IPS DF 19.7 (cell line): ENCODE results near the gene DIAPH2.

Source experiments
- DNase-seq: peaks from one replicate; pipeline ENCODE4 v3.0.0-alpha.2; 2013; ENCODE audit warnings: low read depth, low spot score

Gene DIAPH2

DNA sequence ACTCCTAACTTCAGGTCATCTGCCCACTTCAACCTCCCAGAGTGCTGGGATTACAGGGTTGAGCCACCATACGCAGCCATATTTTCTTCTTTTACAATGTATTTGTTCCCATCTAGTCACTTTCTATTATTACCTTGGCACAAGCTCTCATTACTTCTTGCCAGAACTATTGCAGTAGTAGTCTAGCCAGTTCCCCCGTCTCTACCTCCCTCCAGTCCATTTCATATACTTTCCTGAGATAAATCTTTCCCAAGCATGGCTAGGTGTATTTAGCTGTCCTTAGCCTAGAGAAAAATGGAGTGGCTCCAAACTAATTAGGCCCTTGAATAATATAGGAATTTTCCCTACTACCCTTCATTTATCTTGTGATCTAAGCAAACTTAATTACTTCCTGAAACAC is 611.3 kb downstream of the DIAPH2 start:
- no peak for DNase-seq

DNA sequence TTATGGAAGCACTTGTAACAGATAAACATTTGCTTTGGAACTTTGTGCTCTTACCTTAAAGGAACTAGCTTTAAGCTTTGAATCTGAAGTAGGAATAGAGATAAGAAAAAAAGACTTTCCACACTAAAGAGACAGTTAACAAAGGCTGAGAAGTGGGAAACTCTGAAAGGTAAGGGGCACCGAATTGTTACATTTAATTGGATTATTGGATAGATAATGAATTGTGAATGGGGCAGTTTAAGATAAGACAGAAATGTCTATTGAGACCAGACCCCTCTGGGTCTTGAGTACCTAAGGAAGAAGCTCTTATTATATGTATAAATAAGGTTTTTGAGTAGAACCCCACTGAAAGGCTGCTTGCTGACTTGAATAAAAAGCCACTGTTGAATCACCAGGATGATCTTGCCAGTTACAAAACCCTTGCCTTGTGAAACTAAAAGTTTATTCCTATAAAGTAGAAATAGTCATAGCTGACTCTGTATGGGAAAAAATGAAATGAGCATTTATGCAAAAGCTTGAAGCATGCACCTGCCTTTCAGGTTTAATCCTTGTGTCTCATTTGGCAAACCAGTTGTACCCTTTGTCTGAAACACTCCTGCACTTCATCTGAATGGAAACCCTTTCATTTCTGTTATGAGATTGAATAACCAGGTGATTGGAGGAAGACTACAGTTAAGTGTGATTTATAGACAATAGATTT is 622.3 kb downstream of the DIAPH2 start:
- DNase-seq = no peak

DNA sequence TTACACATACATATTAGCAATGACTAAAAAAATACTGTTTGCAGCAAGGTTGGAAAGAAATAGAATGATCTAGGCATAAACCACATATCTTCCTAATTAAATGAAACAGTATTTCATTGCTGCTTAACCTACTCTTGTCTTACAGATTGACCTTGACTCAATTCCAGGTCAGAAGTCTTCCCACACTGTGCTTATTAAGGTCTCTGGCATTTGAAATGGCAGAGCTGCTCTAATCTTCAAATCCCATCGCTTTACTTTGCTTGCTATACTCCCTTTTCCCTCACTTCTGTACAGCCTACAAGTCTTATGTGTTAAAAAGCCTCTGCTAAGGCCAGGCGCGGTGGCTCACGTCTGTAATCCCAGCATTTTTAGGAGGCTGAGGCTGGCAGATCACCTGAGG is 623.5 kb downstream of the DIAPH2 start:
- DNase-seq = no peak

DNA sequence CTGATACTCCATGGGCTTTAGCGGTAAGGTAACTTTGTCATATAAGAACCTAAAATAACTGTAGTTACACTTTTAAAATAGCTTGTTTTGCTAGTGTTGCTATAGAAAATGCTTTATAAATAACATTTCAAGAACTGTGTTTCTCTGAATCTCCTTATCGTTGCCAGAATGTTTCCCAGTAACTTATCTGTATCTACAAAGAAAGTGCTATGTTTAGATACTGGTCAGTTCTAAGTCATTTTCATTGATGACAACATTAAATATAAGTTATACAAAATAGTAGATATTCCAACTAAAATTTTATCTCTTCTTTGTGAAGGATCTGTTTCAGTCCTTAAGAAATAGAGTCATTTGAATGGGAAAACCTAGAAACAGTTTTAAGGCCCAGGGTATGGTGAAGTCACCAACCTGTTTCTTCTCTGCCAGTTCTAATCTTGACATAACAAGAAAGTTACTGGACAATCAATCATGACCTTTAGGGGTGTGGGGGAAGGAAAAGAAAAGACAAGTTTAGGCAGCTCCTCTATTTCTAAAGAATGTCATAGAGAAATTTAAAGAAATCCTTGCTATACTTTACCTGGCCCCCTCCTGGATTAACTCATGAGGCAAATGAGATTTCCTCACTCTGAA is 625.0 kb downstream of the DIAPH2 start:
- no peak for DNase-seq

DNA sequence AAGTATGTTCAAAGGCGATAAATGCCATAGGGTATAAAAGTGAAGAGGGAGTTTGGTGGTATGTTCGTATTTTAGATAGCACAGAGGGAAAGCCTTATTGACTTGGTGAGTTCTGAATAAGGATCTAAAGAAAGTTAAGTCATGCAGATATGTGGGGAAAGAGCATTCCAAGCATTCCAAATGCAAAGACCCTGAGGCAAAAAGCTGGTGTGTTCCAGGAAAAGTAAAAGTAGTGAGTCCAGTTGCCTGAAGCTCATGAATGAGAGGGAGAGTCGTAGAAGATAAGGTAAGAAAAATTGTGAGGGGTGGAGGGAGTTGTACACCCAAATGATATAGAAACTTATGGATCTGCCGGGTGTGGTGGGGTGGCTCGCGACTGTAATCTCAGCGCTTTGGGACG is 625.7 kb downstream of the DIAPH2 start:
- DNase-seq = peak; percentile 60

DNA sequence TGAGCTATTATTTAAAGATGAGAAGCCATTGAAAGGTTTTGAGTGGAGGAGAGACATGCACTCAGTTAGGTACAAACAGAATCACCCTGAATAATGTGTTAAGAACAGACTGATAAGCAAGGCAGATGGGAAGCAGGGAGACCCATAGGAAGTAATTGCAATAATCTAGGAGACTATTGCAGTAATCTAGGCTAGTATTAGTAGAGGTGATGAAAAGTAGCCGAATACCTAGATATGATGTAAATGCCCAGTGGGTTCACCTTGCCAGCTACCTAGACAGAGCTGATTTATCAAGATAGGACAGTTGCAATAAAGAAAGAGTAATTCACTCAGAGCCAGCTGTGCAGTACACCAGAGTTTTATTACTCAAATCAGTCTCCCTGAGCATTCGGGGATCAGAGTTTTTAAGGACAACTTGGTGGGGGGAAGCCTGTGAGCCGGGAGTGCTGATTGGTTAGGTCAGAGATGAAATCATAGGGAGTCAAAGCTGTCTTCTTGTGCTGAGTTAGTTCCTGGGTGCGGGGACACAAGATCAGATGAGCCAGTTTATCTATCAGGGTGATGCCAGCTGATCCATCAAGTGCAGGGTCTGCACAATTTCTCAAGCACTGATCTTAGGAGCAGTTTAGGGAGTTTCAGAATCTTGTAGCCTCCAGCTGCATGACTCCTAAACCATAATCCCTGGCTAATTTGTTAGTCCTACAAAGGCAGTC is 626.6 kb downstream of the DIAPH2 start:
- no peak for DNase-seq

DNA sequence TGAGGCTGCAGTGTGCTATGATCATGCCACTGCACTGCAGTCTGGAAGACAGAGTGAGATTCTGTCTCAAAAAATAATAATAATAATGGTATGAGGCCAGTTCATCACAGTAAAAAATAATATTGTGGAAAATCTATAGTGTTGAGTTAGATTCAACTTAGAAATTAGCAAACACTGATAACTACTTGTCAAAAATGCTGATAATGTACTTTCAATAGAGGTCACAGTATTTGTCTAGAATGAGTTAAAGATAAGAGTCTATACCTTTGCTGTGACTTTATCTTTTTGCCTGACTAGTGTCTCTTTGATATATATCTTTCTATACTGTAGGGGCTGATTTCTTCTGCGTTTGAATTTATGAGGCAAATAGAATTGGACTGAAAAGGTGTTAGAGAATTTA is 629.7 kb downstream of the DIAPH2 start:
- no peak for DNase-seq

DNA sequence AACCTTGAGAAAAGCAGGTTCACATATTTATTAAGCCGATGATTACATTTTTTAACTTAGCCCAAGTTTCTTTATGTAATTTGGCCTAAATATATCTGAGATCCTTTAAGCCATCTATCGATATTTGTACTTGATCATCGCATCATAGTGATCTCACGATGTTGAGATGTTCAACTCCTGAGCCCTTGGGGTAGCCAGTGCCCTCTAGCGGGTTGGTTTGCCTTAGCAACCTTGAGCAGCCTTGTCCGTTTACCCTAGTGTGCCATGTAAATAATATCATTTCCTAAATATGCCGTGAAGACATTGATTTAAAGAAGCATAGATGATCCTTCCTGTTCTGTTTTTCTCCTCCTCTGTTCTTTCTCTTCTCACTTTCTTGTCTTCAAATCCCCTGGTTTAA is 631.3 kb downstream of the DIAPH2 start:
- DNase-seq = no peak

DNA sequence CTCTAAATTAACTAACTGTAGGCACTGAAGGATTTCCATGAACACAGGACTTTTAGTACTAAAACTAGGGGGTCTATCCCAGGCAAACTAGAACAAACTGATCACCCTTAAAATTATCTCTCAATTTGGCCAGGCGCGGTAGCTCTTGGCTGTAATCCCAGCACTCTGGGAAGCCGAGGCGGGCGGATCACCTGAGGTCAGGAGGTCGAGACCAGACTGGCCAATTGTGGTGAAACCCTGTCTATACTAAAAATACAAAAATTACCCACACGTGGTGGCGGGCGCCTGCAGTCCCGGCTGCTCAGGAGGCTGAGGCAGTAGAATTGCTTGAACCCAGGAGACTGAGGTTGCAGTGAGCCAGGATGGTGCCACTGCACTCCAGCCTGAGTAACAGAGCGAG is 635.7 kb downstream of the DIAPH2 start:
- DNase-seq = no peak

DNA sequence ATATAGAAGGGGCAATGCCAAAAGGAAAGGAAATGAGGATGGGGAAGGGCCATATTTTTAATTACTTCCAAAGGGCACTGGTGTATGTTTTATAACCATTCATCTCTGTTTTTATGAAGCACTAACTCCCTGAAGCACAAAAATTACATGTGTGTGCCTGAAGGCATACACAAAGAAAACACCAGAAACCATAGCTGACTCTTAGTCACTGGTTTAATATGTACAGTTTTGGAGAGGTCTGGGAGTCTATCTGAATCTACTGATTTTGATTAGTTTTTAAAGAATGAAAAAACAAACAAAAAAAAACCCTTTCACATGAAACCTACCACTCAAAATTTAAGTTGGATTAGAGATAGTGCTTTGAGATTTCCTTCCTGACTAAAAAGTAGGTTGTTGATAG is 637.8 kb downstream of the DIAPH2 start:
- no peak for DNase-seq

DNA sequence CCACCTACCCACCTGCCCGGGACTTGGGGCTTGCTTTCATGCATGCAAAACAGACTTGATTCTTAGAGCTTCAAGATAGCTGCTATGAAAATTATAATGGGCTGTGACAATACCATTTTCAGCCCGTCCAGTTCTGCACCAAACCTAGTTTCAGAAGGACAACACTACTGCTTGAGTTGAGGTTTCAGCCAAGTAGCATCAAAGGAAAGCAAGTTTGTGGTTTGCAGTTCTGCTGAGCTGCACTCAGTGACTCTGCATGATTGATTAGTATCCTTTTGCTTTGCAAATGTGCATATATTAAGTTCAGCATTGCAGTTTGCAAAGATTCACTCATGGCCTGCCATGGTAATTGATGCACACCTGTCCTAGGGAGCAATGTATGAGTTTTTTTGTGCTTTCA is 641.8 kb downstream of the DIAPH2 start:
- no peak for DNase-seq

DNA sequence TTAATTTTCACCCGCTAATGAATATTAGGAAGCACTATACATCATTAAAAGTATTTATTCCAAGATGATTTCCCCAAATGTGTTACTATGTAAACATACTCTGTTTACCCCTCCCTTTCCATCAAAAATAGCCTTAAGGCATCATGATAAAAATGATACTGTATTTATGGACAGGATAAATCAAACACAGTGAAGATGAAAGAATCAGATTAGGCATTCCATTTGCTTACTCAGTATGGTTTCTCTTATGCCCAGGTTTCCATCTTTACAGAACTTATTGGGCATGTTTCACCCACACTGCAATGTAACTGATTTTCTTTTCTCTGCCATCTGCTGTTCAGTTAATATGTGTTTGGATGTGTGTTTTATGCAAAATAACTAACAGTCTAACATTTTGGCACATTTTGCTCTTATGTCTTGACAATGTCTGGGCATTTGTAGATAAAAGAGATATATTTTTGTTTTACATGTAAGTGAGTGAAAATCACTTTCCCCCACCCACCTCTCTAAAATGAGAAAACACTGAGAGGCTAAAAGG is 644.3 kb downstream of the DIAPH2 start:
- DNase-seq = no peak

DNA sequence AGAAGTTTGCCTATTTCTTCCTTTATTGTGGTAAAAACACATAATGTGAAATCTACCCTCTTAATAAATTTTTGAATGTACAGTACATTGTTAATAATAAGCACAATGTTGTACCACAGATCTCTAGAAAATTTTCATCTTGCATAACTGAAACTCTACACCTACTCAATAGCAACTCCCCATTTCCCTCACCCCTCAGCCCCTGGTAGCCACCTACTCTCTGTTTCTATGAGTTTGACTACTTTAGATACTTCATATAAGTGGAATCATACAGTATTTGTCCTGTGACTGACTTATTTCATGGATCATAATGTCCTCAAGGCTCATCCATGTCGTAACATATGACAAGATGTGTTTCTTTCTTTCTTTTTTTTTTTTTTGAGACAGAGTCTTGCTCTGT is 645.5 kb downstream of the DIAPH2 start:
- no peak for DNase-seq

DNA sequence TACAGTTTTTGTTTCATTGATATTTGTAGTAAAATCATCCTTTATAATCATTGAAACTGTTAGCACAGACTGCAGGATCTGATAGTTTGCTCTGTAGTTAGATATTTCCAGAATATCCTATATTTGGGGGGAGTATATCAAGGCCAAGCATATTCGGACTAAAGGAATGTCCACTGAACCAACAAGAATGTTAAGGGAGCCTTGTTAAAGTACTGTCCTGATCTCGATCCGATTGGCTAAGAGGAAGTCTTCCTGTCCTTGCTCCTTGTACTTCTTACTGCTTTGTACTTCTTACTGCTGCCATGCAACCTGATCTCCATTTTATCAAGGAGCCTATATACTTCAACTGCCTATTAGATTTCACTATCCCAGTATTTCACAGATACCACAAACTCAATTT is 648.3 kb downstream of the DIAPH2 start:
- DNase-seq = no peak

DNA sequence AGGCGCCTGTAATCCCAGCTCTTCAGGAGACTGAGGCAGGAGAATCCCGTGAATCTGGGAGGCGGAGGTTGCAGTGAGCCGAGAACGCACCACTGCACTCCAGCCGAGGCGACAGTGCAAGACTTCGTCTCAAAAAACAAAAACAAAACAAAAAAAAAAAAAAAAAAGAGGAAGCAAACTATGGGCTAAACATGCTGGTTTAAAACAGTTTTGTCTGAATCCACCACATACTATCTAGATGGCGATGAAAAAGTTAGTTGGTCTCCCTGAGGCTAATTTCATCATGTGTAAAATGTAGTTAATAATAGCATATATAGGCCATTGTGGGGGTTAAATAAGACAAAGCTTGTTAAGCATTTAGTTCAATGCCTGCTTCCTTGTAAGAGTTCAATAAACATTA is 650.2 kb downstream of the DIAPH2 start:
- DNase-seq = no peak

DNA sequence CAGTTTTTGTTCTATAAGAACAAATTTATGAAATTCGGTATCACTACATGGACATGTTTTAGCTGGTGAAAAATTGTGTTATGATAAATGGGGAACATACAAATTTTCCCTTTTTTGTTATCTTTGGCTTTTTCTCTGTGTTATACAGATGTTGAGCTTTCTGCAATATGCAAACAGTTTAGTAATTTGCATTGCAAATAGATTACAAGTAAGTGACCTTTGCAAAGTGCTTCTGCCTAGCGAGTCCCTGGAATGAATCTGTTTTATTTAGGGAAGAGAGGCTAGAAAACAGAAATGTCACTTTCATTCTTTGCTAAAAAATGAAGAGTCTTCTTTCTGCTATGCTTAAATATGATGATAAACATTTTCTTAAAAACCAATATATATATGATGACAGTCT is 660.1 kb downstream of the DIAPH2 start:
- DNase-seq = no peak

DNA sequence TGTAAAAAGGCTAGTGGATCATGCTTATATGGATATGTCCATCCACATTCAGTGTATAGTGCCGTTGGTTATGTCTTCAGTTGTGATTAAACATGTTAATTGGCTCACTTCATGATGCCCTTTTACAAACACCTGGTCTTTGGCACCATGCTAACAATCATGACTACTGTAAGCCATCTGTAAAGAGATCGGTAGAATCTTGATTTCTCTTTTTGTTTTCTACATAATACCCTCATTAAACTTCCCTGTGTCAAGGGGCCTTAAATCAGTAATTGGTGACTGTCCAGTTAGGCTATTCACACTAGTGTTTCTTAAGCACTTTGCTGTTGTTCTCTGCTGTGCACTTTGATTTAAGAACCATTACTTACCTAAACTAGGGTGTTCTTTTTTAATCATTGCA is 674.3 kb downstream of the DIAPH2 start:
- no peak for DNase-seq

DNA sequence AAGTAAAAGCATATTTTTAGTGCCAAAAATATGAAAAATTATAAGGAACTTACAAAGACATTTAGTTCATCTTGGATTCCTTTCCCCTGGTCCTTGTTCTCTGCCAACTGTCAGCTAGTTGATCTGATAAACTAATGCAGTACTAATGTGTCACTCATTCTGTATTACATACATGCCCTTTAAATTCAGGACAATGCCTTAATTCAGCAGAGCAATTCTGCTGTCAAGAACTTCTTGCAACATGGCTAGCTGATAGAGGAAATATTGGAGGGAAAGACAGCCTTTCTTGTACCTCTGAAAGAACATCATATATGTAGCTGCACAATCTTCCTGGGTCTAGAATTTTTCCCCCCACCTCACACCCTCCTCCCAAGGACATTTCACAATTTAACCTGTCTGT is 679.2 kb downstream of the DIAPH2 start:
- no peak for DNase-seq

DNA sequence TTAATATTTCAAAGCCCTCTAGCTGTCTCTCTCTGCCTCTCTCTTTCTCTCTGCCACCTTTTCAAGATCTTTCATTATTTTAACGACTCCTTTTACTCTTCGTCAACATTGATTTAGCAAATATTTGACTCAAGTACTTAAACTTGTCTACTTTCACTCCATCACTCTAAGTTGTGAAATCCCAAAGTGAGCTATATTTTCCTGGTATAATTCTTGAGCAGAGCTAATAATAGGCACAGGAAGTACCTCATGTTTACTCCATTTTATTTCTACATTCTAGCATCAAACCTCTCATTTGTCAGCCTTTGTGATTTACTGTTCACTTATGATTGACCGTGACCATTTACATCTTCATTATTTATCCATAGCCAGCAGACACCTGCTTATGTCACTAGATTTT is 681.6 kb downstream of the DIAPH2 start:
- no peak for DNase-seq

DNA sequence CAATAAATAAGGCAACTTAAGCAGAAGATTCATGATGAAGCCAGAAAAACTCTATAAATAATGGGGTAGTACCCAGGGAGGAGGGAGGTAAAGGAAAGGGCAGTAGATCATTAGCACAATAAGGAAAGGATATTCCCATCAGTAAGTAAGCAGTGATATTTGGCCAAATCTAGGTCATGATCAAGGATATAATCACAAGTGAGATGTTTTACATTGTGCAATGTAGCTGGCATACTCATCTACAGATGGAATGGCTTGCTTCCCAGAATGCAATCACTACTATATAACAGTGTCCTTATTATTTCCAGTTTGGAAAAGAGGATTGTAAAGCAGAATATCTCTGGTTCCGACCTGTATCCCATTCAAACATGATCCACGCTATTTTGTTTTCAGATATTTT is 682.5 kb downstream of the DIAPH2 start:
- no peak for DNase-seq

DNA sequence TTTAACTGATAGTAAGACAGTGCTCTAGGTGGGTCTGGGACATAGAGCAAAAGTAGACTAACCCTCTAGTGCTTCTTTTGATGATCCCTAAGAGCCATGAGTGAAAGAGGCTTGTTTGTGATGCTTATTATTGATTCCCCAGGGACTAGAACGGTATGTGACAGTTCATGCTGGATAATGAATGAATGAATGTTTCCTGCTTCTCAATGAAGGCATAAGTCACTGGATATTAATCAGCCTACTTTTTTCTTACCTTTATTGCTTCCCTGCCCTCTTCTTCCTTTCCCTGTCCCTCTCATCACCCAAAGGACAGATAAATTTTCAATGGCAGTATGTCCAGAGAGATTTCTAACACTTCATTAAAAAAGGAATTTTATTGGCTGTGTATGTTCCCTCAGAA is 685.3 kb downstream of the DIAPH2 start:
- no peak for DNase-seq

DNA sequence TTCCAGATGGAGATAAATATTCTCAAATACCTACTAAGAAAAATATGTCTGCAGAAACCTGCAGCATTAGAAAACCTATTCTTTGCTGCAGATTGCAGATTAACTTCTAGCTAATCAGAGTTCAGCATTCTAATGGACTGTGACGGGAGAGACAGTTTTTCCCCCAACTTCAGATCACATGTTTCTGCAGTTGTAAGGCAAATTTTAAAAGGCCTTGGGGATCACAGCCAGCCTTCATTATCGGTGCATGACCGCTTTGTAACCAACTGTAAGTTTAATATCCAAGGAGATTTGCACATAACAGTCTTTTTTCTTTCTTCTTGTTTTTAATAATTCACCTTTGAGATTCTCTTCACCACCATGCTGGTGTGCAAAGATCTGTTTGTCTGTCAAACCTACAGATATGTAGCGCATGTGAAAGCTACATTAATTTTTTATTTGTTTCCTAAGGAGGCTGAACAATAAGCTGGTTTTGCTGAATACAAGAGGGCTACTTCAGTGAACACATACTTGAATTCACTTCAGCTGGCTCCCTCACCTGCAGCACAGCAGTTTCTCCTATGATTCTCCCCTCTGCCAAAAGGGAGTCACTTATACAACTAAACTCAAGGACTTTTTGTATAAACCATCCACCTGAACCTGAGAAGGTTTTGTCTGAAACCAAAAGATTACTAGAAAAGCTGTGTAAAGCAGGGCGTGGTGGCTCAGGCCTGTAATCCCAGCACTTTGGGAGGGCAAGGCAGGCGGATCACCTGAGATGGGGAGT is 687.5 kb downstream of the DIAPH2 start:
- DNase-seq = no peak
